GM12874 (cell line): ENCODE data around the gene ZNF275.

Experiments used
- TF ChIP-seq, protein P1 (sequence below): IDR thresholded peaks from 2 replicates; pipeline ENCODE4 v1.5.1; 2011; ENCODE audit warnings: low read depth, mild to moderate bottlenecking, control low read depth, low read length, moderate library complexity; ENCODE audit not compliant: insufficient read depth

ZNF275 gene

DNA sequence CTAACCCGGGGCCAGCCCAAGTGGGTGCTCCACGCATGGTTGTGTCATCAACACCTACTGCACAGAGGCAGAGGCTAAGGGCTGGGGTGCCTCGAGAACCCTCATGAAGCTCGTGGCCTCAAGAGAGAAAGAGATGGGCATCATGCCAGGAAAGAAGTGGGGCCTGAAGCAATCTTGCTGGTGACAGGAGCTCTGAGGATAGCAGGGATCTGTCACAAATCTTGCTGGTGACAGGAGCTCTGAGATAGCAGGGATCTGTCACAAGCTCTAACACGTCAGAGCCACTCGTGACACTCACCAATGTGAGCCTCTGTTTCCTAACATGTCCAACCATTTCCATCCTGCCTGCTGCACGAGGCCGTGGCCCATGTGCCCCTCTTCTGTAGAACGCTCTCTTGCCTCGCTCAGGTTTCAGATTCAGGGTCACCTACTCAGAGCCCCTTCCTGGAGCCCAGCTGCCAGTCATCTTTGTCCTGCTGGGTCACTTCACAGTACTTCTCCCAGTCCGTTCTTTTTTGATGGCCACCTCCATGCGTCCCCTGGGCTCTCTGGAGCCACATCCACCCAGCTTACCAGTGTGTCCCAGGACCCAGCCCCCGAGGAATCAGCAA is 46.1 kb downstream of the ZNF275 start:
- TF ChIP-seq, protein P1, sequence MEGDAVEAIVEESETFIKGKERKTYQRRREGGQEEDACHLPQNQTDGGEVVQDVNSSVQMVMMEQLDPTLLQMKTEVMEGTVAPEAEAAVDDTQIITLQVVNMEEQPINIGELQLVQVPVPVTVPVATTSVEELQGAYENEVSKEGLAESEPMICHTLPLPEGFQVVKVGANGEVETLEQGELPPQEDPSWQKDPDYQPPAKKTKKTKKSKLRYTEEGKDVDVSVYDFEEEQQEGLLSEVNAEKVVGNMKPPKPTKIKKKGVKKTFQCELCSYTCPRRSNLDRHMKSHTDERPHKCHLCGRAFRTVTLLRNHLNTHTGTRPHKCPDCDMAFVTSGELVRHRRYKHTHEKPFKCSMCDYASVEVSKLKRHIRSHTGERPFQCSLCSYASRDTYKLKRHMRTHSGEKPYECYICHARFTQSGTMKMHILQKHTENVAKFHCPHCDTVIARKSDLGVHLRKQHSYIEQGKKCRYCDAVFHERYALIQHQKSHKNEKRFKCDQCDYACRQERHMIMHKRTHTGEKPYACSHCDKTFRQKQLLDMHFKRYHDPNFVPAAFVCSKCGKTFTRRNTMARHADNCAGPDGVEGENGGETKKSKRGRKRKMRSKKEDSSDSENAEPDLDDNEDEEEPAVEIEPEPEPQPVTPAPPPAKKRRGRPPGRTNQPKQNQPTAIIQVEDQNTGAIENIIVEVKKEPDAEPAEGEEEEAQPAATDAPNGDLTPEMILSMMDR: no peak

DNA sequence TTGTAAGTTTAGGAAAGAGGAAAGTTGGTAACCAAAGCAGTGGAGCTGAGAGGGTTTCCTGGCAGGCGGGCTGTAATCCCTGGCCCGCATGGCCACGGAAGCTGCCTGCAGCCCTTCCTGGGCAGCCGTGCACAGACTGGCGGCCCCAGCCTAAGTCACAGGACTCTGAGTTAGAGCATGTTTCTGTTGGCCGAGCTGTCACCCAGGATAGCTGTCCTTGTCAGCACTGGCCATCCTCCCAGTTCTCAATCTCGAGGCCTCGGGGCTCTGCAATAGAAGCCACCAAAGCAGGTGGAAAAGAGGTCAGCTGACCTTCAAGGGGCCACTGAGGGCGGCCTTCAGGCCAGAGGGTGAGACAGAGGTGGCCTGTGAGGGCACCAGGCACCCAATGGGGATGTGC is 46.7 kb downstream of the ZNF275 start:
- TF ChIP-seq, protein P1: no peak

DNA sequence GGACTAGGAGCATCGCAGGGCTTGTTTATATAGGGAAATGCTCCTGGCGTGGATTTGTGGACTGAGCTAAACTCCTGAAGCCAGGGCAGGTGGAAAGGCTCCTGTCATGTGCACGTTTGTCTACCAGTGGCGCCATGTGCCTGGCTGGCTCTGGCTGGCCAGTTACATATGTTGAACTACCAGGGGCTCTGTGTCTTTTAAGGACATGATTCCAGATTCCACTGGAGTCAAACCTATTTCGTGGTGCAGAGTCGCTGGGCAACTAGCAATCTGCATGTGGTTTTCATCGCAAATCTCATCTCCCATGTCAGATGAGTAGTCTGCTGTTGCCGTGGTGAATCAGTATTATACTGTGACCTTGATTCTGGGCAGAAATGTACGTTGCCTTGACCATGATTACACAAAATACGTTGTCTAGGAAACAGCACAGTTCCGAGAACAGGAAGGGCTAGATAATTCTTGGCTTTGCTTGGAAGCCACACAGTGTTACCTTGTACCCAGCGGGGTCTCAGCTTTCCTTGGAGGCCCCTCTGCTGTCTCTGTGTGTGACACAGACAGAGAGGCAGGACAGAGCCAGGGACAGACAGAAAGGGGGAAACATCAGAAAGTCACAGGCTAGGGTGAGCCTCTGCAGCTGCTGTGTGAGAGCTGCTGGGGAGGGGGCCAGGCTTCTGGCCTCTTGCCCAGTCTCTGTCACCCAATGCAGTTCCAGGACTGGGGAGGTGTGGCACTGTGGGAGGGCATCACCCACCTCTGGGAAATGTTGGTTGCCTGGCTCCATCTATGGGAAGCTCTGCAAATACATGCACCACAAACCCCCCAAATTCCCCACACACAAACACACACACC is 48.0 kb downstream of the ZNF275 start:
- TF ChIP-seq, protein P1: no peak

DNA sequence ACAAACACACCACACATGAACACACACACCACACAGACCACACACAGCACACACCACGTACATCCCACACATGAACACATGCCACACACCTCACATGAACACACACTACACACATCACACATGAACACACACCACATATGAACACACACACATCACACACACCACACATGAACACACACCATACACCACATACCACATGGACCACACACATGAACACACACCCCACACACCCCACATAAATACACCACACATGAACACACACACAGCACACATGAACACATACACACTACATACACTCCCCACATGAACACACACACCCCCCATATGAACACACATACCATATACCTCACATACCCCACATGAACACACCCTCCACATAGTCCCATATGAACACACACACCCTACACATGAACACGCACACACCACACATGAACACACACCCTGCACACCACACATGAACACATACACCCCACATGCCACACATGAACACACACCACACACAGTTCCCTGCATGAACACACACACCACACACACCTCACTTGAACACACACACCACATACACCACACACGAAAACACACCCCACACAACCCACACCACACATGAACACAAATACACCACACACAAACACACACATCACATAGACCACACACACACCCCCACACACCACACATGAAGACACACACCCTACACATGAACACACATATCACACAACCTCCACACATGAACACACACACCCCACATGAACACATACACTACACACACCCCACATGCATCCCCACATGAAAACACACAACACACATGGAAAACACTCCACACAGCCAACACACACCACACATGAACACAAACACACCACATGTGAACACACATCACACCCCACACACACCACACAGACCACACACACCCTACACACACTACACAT is 48.9 kb downstream of the ZNF275 start:
- TF ChIP-seq, protein P1: no peak

DNA sequence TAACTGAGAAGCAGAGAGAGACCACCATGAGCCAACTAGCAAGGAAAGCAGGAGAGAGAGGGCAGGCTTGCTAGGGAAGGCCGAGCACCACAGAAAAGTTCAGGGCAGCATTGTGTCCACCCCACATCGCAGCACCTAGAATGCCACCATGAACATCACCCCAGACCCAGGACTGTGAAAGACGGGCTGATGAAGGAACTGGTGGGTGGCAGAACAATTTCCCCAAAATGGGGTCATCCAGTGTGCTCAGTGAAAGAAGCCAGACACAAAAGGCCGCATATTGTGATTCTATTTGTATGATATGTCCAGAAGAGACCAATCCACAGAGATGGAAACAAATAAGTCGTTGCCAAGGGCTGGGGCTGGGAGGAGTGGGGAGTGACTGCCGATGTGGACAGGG is 50.4 kb downstream of the ZNF275 start:
- TF ChIP-seq, protein P1: no peak

DNA sequence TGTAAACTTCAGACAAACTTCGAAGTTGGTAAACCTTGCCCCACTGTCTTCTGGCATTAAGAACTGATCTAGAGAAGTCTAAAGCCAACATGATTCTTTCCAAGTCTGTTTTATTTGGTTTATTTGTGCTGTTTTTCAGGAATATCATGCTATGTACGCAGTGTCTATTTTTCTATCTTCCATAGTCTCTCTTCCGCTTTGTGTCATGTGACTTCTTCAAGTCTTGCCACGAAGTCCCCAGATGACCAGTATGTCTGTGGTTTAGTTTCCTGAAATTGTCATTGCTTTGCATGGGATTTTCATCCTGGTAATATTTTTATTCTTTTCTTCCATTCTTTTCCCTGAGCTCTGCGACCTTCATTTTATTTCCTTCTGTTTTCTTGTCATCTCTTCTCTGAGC is 52.1 kb downstream of the ZNF275 start:
- TF ChIP-seq, protein P1: no peak

DNA sequence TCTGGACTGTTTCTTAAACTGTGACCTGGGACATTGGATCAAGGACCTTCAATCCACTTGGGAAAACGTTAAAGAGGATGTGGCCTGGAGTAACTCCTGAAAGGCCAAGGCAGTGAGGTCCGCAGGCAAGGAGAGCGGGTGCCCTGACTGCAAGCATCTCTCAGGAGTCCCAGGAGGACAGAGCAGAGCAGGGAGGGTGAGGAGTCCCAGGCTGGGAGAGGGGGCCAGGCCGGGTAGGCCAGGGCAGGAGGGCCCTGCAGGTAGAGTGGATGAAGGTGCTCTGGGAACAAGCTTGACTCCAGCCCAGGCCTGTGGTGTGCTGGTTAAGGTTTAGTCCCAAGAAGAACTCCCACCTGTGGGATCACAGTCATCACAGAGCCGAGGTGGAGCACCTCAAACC is 53.4 kb downstream of the ZNF275 start:
- TF ChIP-seq, protein P1: no peak
